Lung (tissue), 12 donors: ENCODE data around the gene MAST4. TPM values are rescaled to one million over a fixed set of nuclear protein-coding genes. Genes with fewer than 3 reads are reported as not detected.

Experiments
- ATAC-seq: fragments of 200-7000 bp; cut with Tn5 transposase; one replicate; pipeline ENCODE4 v1.9.1; 2020; ENCODE audit warnings: moderate number of reproducible peaks; ENCODE audit not compliant: insufficient read depth, low FRiP score
- DNase-seq, 3 donors: peaks; one replicate each; pipeline ENCODE4 v3.0.0-alpha.2; 2013 to 2017
- H3K27ac ChIP-seq, 2 donors: one replicate each; pipeline ENCODE4 v1.5.1; 2013; ENCODE audit warnings: mild to moderate bottlenecking in 2 of 2, moderate library complexity in 2 of 2, control low read depth in 1 of 2, inconsistent platforms in 1 of 2, low read depth in 1 of 2, low read length in 1 of 2
- H3K27me3 ChIP-seq, 3 donors: one replicate each; pipeline ENCODE4 v1.5.1; 2013; ENCODE audit warnings: low read length in 2 of 3; ENCODE audit not compliant: control insufficient read depth in 3 of 3, insufficient read depth in 3 of 3
- H3K36me3 ChIP-seq, 4 donors: one replicate each; pipeline ENCODE4 v1.5.1; 2013; ENCODE audit warnings: low read length in 4 of 4, mild to moderate bottlenecking in 1 of 4, moderate library complexity in 1 of 4; ENCODE audit not compliant: control insufficient read depth in 4 of 4, insufficient read depth in 4 of 4
- H3K4me1 ChIP-seq, 5 donors: one replicate each; pipeline ENCODE4 v1.5.1; 2013; ENCODE audit warnings: low read length in 5 of 5, mild to moderate bottlenecking in 2 of 5, moderate library complexity in 1 of 5; ENCODE audit not compliant: control insufficient read depth in 5 of 5, insufficient read depth in 5 of 5
- H3K4me3 ChIP-seq: one replicate; pipeline ENCODE4 v1.5.1; 2013; ENCODE audit warnings: mild to moderate bottlenecking, control low read depth, moderate library complexity
- H3K9ac ChIP-seq, 2 donors: one replicate each; pipeline ENCODE4 v1.5.1; 2013; ENCODE audit warnings: low read length in 2 of 2, control low read depth in 1 of 2; ENCODE audit not compliant: insufficient read depth in 1 of 2
- H3K9me3 ChIP-seq, 4 donors: one replicate each; pipeline ENCODE4 v1.5.1; 2013; ENCODE audit warnings: low read length in 3 of 4, mild to moderate bottlenecking in 1 of 4, moderate library complexity in 1 of 4; ENCODE audit not compliant: control insufficient read depth in 4 of 4, insufficient read depth in 3 of 4
- CTCF ChIP-seq: IDR thresholded peaks from 2 replicates; pipeline ENCODE4 v1.5.1; 2012; ENCODE audit warnings: mild to moderate bottlenecking; ENCODE audit errors: control extremely low read depth, extremely low read depth
- WGBS, 2 donors: extraction: QIAGEN DNeasy Blood & Tissue Kit; methylation state at CpG; one replicate each; pipeline ENCODE4 v1.1.7; 2013; 5-methylcytosine and 5-hydroxymethylcytosine counted together
- polyA plus RNA-seq, 2 donors: library from polyadenylated mRNA; stranded (reverse); fragments of 200-250 nt; gene quantifications; one replicate each; pipeline ENCODE4 v1.2.1, GENCODE V29; 2013
- total RNA-seq, 2 donors: library from RNA; depleted of rRNA in 1 of 2; stranded (reverse); fragments of >200 nt in 1 of 2; gene quantifications; one replicate each; pipeline ENCODE4 v1.2.1, GENCODE V29; 2014 to 2021
- donor health status: control.
- donor health status: control.
- donor health status: Bipolar disorder and iron deficiency.
- donor health status: healthy.
- donor health status: DM: yes; HTN: yes; CAD: no.

The MAST4 gene
- total and polyA plus RNA-seq, 4 donors: 13.9 to 153 (median 46.2) TPM

GRCh38 chr5:67201897-67202549 lies 605.8 kb downstream of the MAST4 start:
- WGBS, 2 donors: 77 to 84% methylated on average over 6 of the region's 6 CpGs
- ATAC-seq: no peak
- no peak for TF ChIP-seq CTCF
- Histone ChIP-seq H3K4me1 (peaks cover 0 to 14% (median 4%) of the 10 kb centered on the region in 5 donors), H3K27me3 (no peaks in the 10 kb centered on the region), H3K9me3 (peaks cover 0 to 2% (median 0%) of the 10 kb centered on the region in 4 donors), H3K4me3 (no peak overlapping the region), H3K9ac (no peak overlapping the region), H3K27ac (no peak overlapping the region), H3K36me3 (no peaks in the 10 kb centered on the region)
- DNase-seq: no peak

- Histone ChIP-seq H3K27me3 (no peaks in the 10 kb centered on the region), H3K9me3 (peaks cover 0 to 2% (median 0%) of the 10 kb centered on the region in 4 donors), H3K36me3 (no peaks in the 10 kb centered on the region), H3K27ac (no peak overlapping the region), H3K4me3 (no peak overlapping the region), H3K9ac (no peak overlapping the region), H3K4me1 (peaks cover 0 to 14% (median 3%) of the 10 kb centered on the region in 5 donors)
- DNase-seq (no peak), ATAC-seq (no peak)
- no peak for TF ChIP-seq CTCF
- 32 to 66% methylated on average over 4 of the region's 4 CpGs for WGBS, 2 donors
Measured at GRCh38 chr5:67202828-67203227, 606.6 kb downstream of the MAST4 start.

GRCh38 chr5:67203701-67204074 lies 607.5 kb downstream of the MAST4 start:
- ATAC-seq: no peak
- Histone ChIP-seq H3K9ac (no peak overlapping the region), H3K36me3 (no peaks in the 10 kb centered on the region), H3K4me1 (peaks cover 0 to 14% (median 3%) of the 10 kb centered on the region in 5 donors), H3K27me3 (no peaks in the 10 kb centered on the region), H3K27ac (no peak overlapping the region), H3K9me3 (peaks cover 0 to 2% (median 0%) of the 10 kb centered on the region in 4 donors), H3K4me3 (no peak overlapping the region)
- TF ChIP-seq CTCF: no peak
- WGBS, 2 donors: 30 to 46% methylated on average over 2 of the region's 2 CpGs
- DNase-seq: no peak

DNA sequence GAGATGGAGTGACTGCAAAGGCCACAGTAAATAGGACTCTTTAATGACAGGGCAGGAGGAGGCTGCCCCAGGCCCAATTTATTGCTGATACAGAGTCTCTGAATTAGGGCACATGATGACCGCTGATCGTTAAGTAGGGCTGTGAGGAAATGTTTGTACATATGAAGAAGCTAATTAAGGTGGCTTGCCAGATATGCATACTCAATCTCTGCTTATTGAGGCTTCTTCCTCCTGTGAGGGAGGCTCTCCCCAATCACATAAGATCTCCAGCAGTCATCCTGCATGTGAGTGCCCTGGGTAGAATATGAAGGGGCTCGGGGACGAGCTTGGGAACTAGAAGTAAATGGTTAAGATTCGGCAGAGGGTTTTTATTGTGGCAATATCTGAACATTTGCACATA lies 608.6 kb downstream of the MAST4 start:
- H3K27me3 ChIP-seq: no peaks in the 10 kb centered on the region
- H3K4me3 ChIP-seq: no peak overlapping the region
- H3K9ac ChIP-seq: no peak overlapping the region
- H3K36me3 ChIP-seq: no peaks in the 10 kb centered on the region
- no peak overlapping the region for H3K27ac ChIP-seq
- H3K4me1 ChIP-seq: peaks cover 0 to 18% (median 3%) of the 10 kb centered on the region in 5 donors
- DNase-seq: no peak
- WGBS, 2 donors: 62 to 75% methylated on average over 5 of the region's 5 CpGs
- peaks cover 0 to 2% (median 0%) of the 10 kb centered on the region in 4 donors for H3K9me3 ChIP-seq
- ATAC-seq: no peak
- no peak for TF ChIP-seq CTCF
